Tibial artery (tissue), 4 donors: ENCODE data around the gene SLMAP.

Source experiments
- DNase-seq, 2 donors: peaks; one replicate each; pipeline ENCODE4 v3.0.0-alpha.2; 2019
- H3K27ac ChIP-seq, 2 donors: fragments of 200-600 bp; sonication (generic) in 1 of 2; 1 replicate in 1 of 2; 2 replicates in 1 of 2; pipeline ENCODE4 v1.5.1; 2018 to 2019; ENCODE audit warnings: mild to moderate bottlenecking in 1 of 2
- H3K27me3 ChIP-seq, 2 donors: fragments of 200-600 bp; sonication (generic) in 1 of 2; one replicate each; pipeline versions ENCODE4 v1.5.1 to v1.6.0; 2016 to 2019
- H3K36me3 ChIP-seq, 3 donors: fragments of 200-600 bp; sonication (generic) in 2 of 3; one replicate each; pipeline ENCODE4 v1.5.1; 2016 to 2019; ENCODE audit warnings: mild to moderate bottlenecking in 2 of 3
- H3K4me1 ChIP-seq, 4 donors: fragments of 200-600 bp; sonication (generic) in 2 of 4; 1 replicate in 3 of 4; 2 replicates in 1 of 4; pipeline ENCODE4 v1.5.1; 2016 to 2019
- H3K4me3 ChIP-seq, 2 donors: fragments of 200-600 bp; sonication (generic) in 1 of 2; 1 replicate in 1 of 2; 2 replicates in 1 of 2; pipeline ENCODE4 v1.5.1; 2018 to 2019; ENCODE audit warnings: mild to moderate bottlenecking in 2 of 2
- H3K9me3 ChIP-seq, 3 donors: fragments of 200-600 bp; sonication (generic) in 1 of 3; one replicate each; pipeline ENCODE4 v1.5.1; 2016 to 2019
- intact Hi-C: fragments of 100-400 bp; cut with DNase I; formaldehyde crosslinking; loops from one replicate; pipeline ENCODE4 v1.15.0; 2023; ENCODE audit warnings: low total_unique reads
- TF ChIP-seq, protein P1 (sequence below), 2 experiments: fragments of 200-600 bp in 1 of 2; fragments of 450-650 bp in 1 of 2; IDR thresholded peaks; one replicate each; pipeline ENCODE4 v1.5.1; 2017 to 2019; ENCODE audit warnings: antibody characterized with exemption in 2 of 2, mild to moderate bottlenecking in 1 of 2, moderate library complexity in 1 of 2

The SLMAP gene

DNA sequence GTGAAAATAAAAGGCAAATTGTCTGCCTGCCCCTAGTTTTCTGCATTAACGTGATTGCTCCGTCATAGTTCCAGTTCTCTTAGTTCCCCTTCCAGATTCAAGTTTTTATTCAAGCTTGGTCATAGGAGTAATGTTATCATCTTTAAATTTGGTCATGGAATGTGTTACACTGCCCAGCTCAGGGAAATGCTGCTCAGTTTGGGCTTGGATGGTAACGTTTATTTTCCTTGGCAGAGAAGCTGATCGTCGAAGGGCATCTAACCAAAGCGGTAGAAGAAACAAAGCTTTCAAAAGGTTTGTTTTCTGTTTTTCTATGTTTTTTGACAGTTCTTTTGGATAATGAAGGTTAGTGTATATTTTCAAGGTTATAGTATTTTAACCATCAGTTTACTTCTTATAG, 133.7 kb downstream of the SLMAP start:
- intact Hi-C loops: no loop called here
- H3K27ac ChIP-seq: peak overlapping the region; percentile 80 to 82
- TF ChIP-seq, protein P1, sequence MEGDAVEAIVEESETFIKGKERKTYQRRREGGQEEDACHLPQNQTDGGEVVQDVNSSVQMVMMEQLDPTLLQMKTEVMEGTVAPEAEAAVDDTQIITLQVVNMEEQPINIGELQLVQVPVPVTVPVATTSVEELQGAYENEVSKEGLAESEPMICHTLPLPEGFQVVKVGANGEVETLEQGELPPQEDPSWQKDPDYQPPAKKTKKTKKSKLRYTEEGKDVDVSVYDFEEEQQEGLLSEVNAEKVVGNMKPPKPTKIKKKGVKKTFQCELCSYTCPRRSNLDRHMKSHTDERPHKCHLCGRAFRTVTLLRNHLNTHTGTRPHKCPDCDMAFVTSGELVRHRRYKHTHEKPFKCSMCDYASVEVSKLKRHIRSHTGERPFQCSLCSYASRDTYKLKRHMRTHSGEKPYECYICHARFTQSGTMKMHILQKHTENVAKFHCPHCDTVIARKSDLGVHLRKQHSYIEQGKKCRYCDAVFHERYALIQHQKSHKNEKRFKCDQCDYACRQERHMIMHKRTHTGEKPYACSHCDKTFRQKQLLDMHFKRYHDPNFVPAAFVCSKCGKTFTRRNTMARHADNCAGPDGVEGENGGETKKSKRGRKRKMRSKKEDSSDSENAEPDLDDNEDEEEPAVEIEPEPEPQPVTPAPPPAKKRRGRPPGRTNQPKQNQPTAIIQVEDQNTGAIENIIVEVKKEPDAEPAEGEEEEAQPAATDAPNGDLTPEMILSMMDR (IDR thresholded peaks at IDR 0.05): no peak
- H3K27me3 ChIP-seq: no peaks in the 10 kb centered on the region
- peak overlapping the region; percentile 50 to 57 for H3K4me3 ChIP-seq
- peaks cover 0 to 37% (median 5%) of the 10 kb centered on the region in 4 donors for H3K4me1 ChIP-seq
- H3K9me3 ChIP-seq: no peaks in the 10 kb centered on the region
- H3K36me3 ChIP-seq: peaks cover 0 to 8% (median 0%) of the 10 kb centered on the region in 3 donors
- DNase-seq: no peak

DNA sequence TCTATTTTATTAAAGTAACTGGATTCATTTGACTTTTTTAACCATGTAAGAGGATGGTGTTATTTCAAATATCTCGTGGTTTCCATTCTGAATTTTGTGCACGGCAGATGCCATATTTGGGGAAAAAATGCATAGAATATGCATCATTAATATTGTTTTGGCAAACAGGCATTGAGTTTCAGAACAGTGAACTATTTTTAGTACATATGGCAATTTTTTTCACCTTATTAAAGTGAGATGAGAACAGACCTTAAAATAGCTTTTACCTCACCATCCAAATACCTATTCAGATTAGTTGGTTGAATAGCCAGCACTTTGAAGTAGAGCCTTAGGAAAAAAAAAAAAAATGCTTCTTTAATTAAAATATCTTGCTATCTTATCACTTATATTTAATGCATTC, 134.8 kb downstream of the SLMAP start:
- Histone ChIP-seq H3K36me3 (peaks cover 0 to 8% (median 0%) of the 10 kb centered on the region in 3 donors), H3K27ac (peak overlapping the region; percentile 80 to 82), H3K4me1 (peaks cover 0 to 47% (median 10%) of the 10 kb centered on the region in 4 donors), H3K27me3 (no peaks in the 10 kb centered on the region), H3K9me3 (no peaks in the 10 kb centered on the region), H3K4me3 (peak overlapping the region; percentile 50 to 57)
- intact Hi-C loops: no loop called here
- DNase-seq: no peak
- TF ChIP-seq, protein P1 (IDR thresholded peaks at IDR 0.05): no peak

DNA sequence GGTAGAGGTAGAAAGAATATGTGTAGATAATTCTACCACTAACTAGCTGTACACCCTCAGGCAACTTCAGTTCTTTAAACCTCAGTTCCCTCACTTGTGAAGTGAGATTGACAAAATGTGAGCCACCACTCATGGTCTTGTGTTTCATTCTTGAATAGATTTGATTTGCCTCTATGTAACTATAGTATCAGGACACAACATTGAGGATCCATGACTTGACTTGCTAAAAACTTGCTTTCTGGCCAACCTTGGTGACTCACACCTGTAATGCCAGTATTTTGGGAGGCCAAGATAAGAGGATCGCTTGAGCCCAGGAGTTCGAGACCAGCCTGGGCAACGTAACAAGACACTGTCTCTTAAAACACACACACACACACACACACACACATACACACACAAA, 136.3 kb downstream of the SLMAP start:
- Histone ChIP-seq H3K27ac (peak overlapping the region; percentile 80 to 82), H3K4me1 (peaks cover 0 to 63% (median 15%) of the 10 kb centered on the region in 4 donors), H3K9me3 (no peaks in the 10 kb centered on the region), H3K36me3 (peaks cover 0 to 11% (median 7%) of the 10 kb centered on the region in 3 donors), H3K4me3 (peak overlapping the region; percentile 50 to 57), H3K27me3 (no peaks in the 10 kb centered on the region)
- intact Hi-C loops: no loop called here
- DNase-seq: no peak
- TF ChIP-seq, protein P1 (IDR thresholded peaks at IDR 0.05): no peak

DNA sequence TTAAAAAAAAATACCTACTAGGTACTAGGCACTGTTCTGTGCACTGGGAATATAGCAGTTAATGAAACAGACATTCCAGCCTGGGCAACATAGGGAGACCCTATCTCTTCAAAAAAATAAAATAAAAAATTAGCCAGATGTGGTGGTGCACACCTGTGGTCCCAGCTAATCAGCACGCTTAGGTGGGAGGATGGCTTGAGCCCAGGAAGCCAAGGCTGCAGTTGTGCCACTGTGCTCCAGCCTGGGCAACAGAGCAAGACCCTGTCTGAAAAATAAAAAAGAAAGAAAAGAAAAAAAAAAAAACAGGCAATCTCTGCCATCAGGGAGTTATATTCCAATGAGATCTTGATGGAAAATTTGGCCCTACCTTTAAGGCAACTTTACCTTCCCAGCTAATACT, 137.0 kb downstream of the SLMAP start:
- TF ChIP-seq, protein P1 (IDR thresholded peaks at IDR 0.05): no peak
- DNase-seq: no peak
- H3K9me3 ChIP-seq: no peaks in the 10 kb centered on the region
- intact Hi-C loops: no loop called here
- H3K27me3 ChIP-seq: no peaks in the 10 kb centered on the region
- peak overlapping the region; percentile 80 to 82 for H3K27ac ChIP-seq
- peaks cover 0 to 70% (median 15%) of the 10 kb centered on the region in 4 donors for H3K4me1 ChIP-seq
- H3K36me3 ChIP-seq: peaks cover 0 to 14% (median 7%) of the 10 kb centered on the region in 3 donors
- peak overlapping the region; percentile 1 to 57 for H3K4me3 ChIP-seq

DNA sequence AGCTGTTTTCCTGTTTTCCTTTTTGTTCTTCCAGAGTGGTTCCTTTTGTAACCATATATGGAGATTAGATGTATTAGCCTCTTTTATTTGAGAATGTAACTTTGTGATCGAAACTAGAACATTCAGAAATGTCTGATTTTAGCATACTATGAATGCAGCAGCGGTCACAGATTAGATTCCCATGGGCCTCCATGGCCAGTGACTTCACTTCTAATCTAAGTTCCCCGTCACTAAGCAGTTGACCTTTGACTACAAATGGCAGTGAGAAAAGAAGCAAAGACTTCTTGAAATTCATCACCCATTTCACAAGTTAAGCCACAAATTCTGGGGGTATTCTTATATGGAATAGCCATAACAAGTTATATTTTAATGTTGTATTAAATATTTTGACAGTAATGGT, 137.6 kb downstream of the SLMAP start:
- H3K27me3 ChIP-seq: no peaks in the 10 kb centered on the region
- H3K27ac ChIP-seq: peak overlapping the region; percentile 80 to 82
- intact Hi-C loops: no loop called here
- peaks cover 0 to 75% (median 20%) of the 10 kb centered on the region in 4 donors for H3K4me1 ChIP-seq
- TF ChIP-seq, protein P1 (IDR thresholded peaks at IDR 0.05): no peak
- peaks cover 0 to 14% (median 7%) of the 10 kb centered on the region in 3 donors for H3K36me3 ChIP-seq
- no peaks in the 10 kb centered on the region for H3K9me3 ChIP-seq
- H3K4me3 ChIP-seq: peak overlapping the region; percentile 1 to 57
- DNase-seq: no peak

DNA sequence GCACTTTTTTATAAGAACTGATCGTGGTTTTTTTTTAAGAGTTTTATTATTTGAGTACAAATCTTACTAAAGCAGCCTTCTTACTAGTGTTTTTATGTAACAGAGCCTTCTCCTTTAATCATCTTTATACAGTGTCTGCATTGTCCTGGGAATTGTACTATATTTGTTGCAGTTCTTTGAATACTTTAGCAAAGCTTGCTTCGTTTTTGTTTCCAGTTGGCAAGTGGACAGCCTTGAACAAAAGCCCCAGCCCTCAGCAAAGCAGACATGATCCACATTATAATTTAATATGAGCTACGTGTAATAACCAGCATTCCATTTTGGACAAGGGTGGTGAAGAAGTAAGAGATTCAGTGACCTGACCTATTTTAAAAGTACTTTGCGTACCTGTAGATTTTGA, 139.9 kb downstream of the SLMAP start:
- Histone ChIP-seq H3K27ac (peak overlapping the region; percentile 80 to 82), H3K36me3 (peaks cover 0 to 17% (median 13%) of the 10 kb centered on the region in 3 donors), H3K4me3 (peak overlapping the region; percentile 8 to 12), H3K27me3 (no peaks in the 10 kb centered on the region), H3K9me3 (no peaks in the 10 kb centered on the region), H3K4me1 (peaks cover 0 to 95% (median 31%) of the 10 kb centered on the region in 4 donors)
- intact Hi-C loops: no loop called here
- TF ChIP-seq, protein P1 (IDR thresholded peaks at IDR 0.05): no peak
- DNase-seq: no peak
